ENCODE results near the gene UHRF1. TPM values are rescaled to one million over a fixed set of nuclear protein-coding genes. Genes with fewer than 3 reads are reported as not detected.

The UHRF1 gene
- total and polyA plus RNA-seq, 2 of the 4 experiments (the other 2 are of a cell fraction), result 47.4 to 57.4 TPM

GRCh38 chr19:4909897-4910593 lies 744 bp downstream of the UHRF1 start:
- Histone ChIP-seq H3K4me1 (ENCODE audit: control insufficient read depth, insufficient read depth, low read length) (peaks cover 28% of the 10 kb centered on the region), H3K27ac (ENCODE audit: insufficient read depth, low read length) (peak overlapping the region; percentile 91), H3K9ac (ENCODE audit: low read depth, low read length) (peak overlapping the region; percentile 85), H3K18ac (ENCODE audit: low read depth, low read length) (peak overlapping the region; percentile 56), H4K91ac (ENCODE audit: insufficient read depth, low read depth, low read length) (peak overlapping the region; percentile 92), H4K8ac (ENCODE audit: low read depth in 2 of 2, low read length in 2 of 2) (peak overlapping the region; percentile 82 to 96), H3K4ac (ENCODE audit: low read depth, low read length) (peak overlapping the region; percentile 98), H3K27me3 (ENCODE audit: control insufficient read depth, insufficient read depth, low read length) (no peaks in the 10 kb centered on the region), H2BK5ac (ENCODE audit: low read depth, low read length, poor library complexity, severe bottlenecking) (peak overlapping the region; percentile 93), H3K14ac (replicated peaks; ENCODE audit: low read depth, low read length) (peak overlapping the region; percentile 90), H3K23ac (ENCODE audit: low read depth, low read length) (peak overlapping the region; percentile 99), H3K36me3 (ENCODE audit: control insufficient read depth, insufficient read depth, low read length) (no peaks in the 10 kb centered on the region; the same call in 1 of the 2 replicates), H3K9me1 (ENCODE audit: insufficient read depth, low read length) (peaks cover 7% of the 10 kb centered on the region; the same call in 1 of the 2 replicates), H2BK120ac (ENCODE audit: low read depth, low read length) (peak overlapping the region; percentile 94), H3K9me3 (ENCODE audit: control insufficient read depth, insufficient read depth, low read length) (no peaks in the 10 kb centered on the region), H4K20me1 (ENCODE audit: insufficient read depth, low read length) (peaks cover 16% of the 10 kb centered on the region), H3K79me1 (ENCODE audit: low read depth in 1 of 2, low read length in 2 of 2) (peaks cover 0 to 42% of the 10 kb centered on the region in 2 experiments; a peak in 2 of 4 replicates), H3K4me2 (ENCODE audit: low read depth, low read length) (peak overlapping the region; percentile 67), H3K4me3 (ENCODE audit: insufficient read depth, low read depth, low read length) (peak overlapping the region; percentile 87), H3K56ac (ENCODE audit: extremely low read depth, insufficient read depth, low read length) (peak overlapping the region; percentile 94), H2AFZ (replicated peaks; ENCODE audit: low read length, poor library complexity) (peak overlapping the region; percentile 96), H2BK15ac (ENCODE audit: low read depth, low read length) (peak overlapping the region; percentile 75; the same call in 2 of the 3 replicates), H4K5ac (ENCODE audit: low read depth, low read length) (peak overlapping the region; percentile 74), H2AK9ac (replicated peaks; ENCODE audit: low read depth, low read length, poor library complexity) (peak overlapping the region; percentile 98), H2BK20ac (ENCODE audit: low read depth, low read length) (peak overlapping the region; percentile 82), H2AK5ac (ENCODE audit: low read depth, low read length) (peak overlapping the region; percentile 95)
- intact Hi-C loops (cut with micrococcal nuclease) (loop anchor here (1.0 to 2.0 kb wide), 3 partner anchors 59 to 178 kb away; partner anchors contain the start of gene KDM4B), in situ Hi-C loops (cut with MboI; ENCODE audit: low sequenced_read_pairs) (loop anchor here (5.0 kb wide), 2 partner anchors 38 to 103 kb away; no protein-coding TSS in a partner anchor), dilution Hi-C loops (cut with HindIII; ENCODE audit: low sequenced_read_pairs, unreplicated experiment) (no loop called here)
- CTCF ChIA-PET, result no interaction called here
- BruUV-seq (replicated peaks), result no TSS peak
- peak; percentile 79 for DNase-seq
- ATAC-seq (ENCODE audit: low read depth), result peak; percentile 79
- WGBS, 2 experiments (ENCODE audit: extremely low coverage in 2 of 2, insufficient read length in 1 of 2), result 2% methylated on average over 25 of the region's 85 CpGs; no CpG with 5 or more reads in 1 of the 2 experiments
- POLR2A ChIA-PET (ENCODE audit: unreplicated experiment), result interaction anchor here (2.3 kb wide), 1 partner anchor 100 kb away, joined by 8 read pairs; no protein-coding TSS in a partner anchor
- TF ChIP-seq CEBPB (IDR thresholded peaks at IDR 0.05; ENCODE audit: low read depth, low read length), result no peak
- TF ChIP-seq MAZ (IDR thresholded peaks at IDR 0.05; ENCODE audit: borderline replicate concordance, low read depth, low read length), result peak; percentile 84
- peak; percentile 88 for TF ChIP-seq MXI1 (IDR thresholded peaks at IDR 0.05; ENCODE audit: borderline replicate concordance, low read depth, low read length)
